Measurements from ENCODE around the gene SBF2.

SBF2 gene

GRCh38 chr11:9905960-9906791 lies 387.8 kb downstream of the SBF2 start:
- H3K4me1 ChIP-seq (ENCODE audit: control insufficient read depth, low read length) = no peaks in the 10 kb centered on the region
- H3K4me2 ChIP-seq (ENCODE audit: low read length) = no peak overlapping the region
- no peak for TF ChIP-seq EZH2phosphoT487 (IDR thresholded peaks at IDR 0.05; ENCODE audit: borderline replicate concordance, low read length)
- TF ChIP-seq, protein P1, sequence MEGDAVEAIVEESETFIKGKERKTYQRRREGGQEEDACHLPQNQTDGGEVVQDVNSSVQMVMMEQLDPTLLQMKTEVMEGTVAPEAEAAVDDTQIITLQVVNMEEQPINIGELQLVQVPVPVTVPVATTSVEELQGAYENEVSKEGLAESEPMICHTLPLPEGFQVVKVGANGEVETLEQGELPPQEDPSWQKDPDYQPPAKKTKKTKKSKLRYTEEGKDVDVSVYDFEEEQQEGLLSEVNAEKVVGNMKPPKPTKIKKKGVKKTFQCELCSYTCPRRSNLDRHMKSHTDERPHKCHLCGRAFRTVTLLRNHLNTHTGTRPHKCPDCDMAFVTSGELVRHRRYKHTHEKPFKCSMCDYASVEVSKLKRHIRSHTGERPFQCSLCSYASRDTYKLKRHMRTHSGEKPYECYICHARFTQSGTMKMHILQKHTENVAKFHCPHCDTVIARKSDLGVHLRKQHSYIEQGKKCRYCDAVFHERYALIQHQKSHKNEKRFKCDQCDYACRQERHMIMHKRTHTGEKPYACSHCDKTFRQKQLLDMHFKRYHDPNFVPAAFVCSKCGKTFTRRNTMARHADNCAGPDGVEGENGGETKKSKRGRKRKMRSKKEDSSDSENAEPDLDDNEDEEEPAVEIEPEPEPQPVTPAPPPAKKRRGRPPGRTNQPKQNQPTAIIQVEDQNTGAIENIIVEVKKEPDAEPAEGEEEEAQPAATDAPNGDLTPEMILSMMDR (IDR thresholded peaks at IDR 0.05; ENCODE audit: low read depth, low read length, poor library complexity, severe bottlenecking) = no peak
- H3K9me2 ChIP-seq (replicated peaks; ENCODE audit: control insufficient read depth, low read length) = no peaks in the 10 kb centered on the region
- H3K79me2 ChIP-seq (ENCODE audit: control insufficient read depth, low read length) = no peaks in the 10 kb centered on the region
- no peaks in the 10 kb centered on the region for H3K27me3 ChIP-seq (ENCODE audit: control insufficient read depth, low read length)
- no peak overlapping the region for H3K27ac ChIP-seq (ENCODE audit: low read depth, low read length)
- H3F3A ChIP-seq (ENCODE audit: control insufficient read depth, insufficient read depth) = no peaks in the 10 kb centered on the region
- no peaks in the 10 kb centered on the region for H4K20me1 ChIP-seq (ENCODE audit: control insufficient read depth, insufficient read depth, low read depth, low read length)
- H3K36me3 ChIP-seq (ENCODE audit: control insufficient read depth, low read length) = no peaks in the 10 kb centered on the region
- no peak overlapping the region for H3K4me3 ChIP-seq (ENCODE audit: low read length)
- H3K9me3 ChIP-seq (ENCODE audit: control insufficient read depth, insufficient read depth, low read length) = no peaks in the 10 kb centered on the region

DNA sequence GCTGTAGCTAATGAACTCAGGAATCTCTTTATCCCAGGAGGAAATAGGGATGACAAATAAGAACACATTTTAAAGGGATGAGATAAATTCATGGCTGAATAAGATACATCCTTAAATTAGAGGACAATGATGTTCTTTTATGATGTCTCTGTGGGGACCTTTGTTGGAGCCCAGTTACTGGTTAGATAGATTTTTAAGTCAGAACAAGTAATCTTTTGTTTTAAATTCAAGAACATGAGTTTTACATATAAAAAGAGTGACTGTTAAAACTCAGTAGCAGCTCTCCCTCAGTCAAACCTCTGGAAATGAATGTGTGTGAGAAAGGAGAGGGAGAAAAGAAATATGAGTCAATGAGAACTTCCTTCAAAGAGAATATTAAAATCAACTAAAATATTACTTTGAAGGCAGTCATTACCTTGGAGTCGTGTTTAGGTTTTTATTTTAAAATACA lies 388.5 kb downstream of the SBF2 start:
- Histone ChIP-seq H3K4me1 (ENCODE audit: control insufficient read depth, low read length) (no peaks in the 10 kb centered on the region), H3K36me3 (ENCODE audit: control insufficient read depth, low read length) (no peaks in the 10 kb centered on the region), H3K9me2 (replicated peaks; ENCODE audit: control insufficient read depth, low read length) (no peaks in the 10 kb centered on the region), H3K27ac (ENCODE audit: low read depth, low read length) (no peak overlapping the region), H3F3A (ENCODE audit: control insufficient read depth, insufficient read depth) (no peaks in the 10 kb centered on the region), H3K4me2 (ENCODE audit: low read length) (no peak overlapping the region), H3K9me3 (ENCODE audit: control insufficient read depth, insufficient read depth, low read length) (no peaks in the 10 kb centered on the region), H4K20me1 (ENCODE audit: control insufficient read depth, insufficient read depth, low read depth, low read length) (no peaks in the 10 kb centered on the region), H3K79me2 (ENCODE audit: control insufficient read depth, low read length) (no peaks in the 10 kb centered on the region), H3K4me3 (ENCODE audit: low read length) (no peak overlapping the region), H3K27me3 (ENCODE audit: control insufficient read depth, low read length) (no peaks in the 10 kb centered on the region)
- TF ChIP-seq, protein P1 (IDR thresholded peaks at IDR 0.05; ENCODE audit: low read depth, low read length, poor library complexity, severe bottlenecking) = no peak
- no peak for TF ChIP-seq EZH2phosphoT487 (IDR thresholded peaks at IDR 0.05; ENCODE audit: borderline replicate concordance, low read length)

DNA sequence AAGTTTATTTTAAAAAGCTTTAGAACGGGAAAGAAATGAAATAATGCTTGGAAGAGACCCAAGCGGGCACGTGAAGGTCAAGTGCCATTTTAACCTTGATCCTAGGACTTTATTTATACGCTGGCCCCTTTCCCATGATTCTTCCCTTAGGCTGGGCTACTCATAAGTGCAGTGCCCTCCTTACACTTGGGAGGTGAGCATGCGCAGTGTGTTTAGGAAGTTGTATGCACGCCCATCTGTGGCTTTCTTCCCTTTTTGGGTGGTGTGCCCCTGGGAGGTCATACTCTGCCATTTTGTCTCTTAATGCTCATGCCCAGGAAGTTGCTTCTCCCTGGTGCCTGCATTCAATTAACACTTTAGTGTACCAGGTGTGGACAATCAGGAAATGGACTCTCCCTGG lies 390.4 kb downstream of the SBF2 start:
- no peaks in the 10 kb centered on the region for H3K36me3 ChIP-seq (ENCODE audit: control insufficient read depth, low read length)
- H3K4me3 ChIP-seq (ENCODE audit: low read length) = no peak overlapping the region
- no peaks in the 10 kb centered on the region for H3K9me2 ChIP-seq (replicated peaks; ENCODE audit: control insufficient read depth, low read length)
- H3K79me2 ChIP-seq (ENCODE audit: control insufficient read depth, low read length) = no peaks in the 10 kb centered on the region
- H3K9me3 ChIP-seq (ENCODE audit: control insufficient read depth, insufficient read depth, low read length) = no peaks in the 10 kb centered on the region
- H3K4me2 ChIP-seq (ENCODE audit: low read length) = no peak overlapping the region
- H3K27ac ChIP-seq (ENCODE audit: low read depth, low read length) = no peak overlapping the region
- no peaks in the 10 kb centered on the region for H4K20me1 ChIP-seq (ENCODE audit: control insufficient read depth, insufficient read depth, low read depth, low read length)
- no peaks in the 10 kb centered on the region for H3K27me3 ChIP-seq (ENCODE audit: control insufficient read depth, low read length)
- no peaks in the 10 kb centered on the region for H3F3A ChIP-seq (ENCODE audit: control insufficient read depth, insufficient read depth)
- H3K4me1 ChIP-seq (ENCODE audit: control insufficient read depth, low read length) = no peaks in the 10 kb centered on the region
- no peak for TF ChIP-seq EZH2phosphoT487 (IDR thresholded peaks at IDR 0.05; ENCODE audit: borderline replicate concordance, low read length)
- TF ChIP-seq, protein P1 (IDR thresholded peaks at IDR 0.05; ENCODE audit: low read depth, low read length, poor library complexity, severe bottlenecking) = no peak
